HG03442 (cell line): ENCODE data around the gene OMD.

Source experiments
- ATAC-seq: cut with Tn5 transposase; IDR thresholded peaks from one replicate; pipeline ENCODE4 v1.9.1; 2021; ENCODE audit warnings: mild to moderate bottlenecking, moderate library complexity; ENCODE audit not compliant: unreplicated experiment

The OMD gene

DNA sequence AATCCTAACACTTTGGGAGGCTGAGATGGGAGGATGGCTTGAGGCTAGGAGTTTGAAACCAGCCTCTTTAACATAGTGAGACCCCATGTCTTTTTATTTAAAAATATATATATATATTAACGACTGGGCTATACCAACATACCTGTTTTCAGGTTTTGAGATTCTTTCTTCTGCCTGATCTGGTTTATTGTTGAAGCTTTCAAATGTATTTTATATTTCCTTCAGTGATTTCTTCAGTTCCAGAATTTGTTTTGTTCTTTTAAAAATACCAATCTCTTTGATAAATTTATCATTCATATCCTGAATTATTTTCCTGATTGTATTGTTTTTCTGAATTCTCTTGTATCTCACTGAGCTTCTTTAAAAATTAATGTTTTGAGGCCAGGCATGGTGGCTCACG is 51.1 kb downstream of the OMD start:
- no peak for ATAC-seq

DNA sequence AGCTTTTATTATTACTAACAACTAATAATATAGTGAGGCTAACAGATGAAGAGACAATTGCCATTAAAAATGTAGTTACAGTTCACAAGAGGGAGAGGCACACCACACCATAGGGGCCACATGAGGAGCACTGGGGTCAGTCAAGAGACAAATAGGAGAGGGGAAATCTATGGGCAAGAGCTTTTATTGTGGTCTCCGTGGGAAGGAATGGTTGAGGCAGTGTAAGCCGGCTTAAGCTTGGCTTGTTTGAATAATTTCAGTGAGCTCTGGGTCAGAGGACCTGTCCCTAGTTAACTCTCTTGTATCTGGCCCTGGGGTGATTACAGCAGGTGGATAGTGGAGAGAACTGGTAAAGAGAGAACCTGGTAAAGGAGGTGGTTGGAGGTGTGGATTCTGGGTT is 55.2 kb downstream of the OMD start:
- no peak for ATAC-seq
